ENCODE measurements around the gene LRRC19. TPM values are rescaled to one million over a fixed set of nuclear protein-coding genes. Genes with fewer than 3 reads are reported as not detected.

LRRC19 gene
- total RNA-seq, 4 donors from 2014 or later = not detected

- Histone ChIP-seq H3K36me3 (no peaks in the 10 kb centered on the region), H3K4me3 (peak overlapping the region; percentile 60 to 61), H3K9me3 (no peaks in the 10 kb centered on the region), H3K4me1 (no peaks in the 10 kb centered on the region), H3K27me3 (no peaks in the 10 kb centered on the region), H3K27ac (peak overlapping the region; percentile 90 to 95)
- no peak for TF ChIP-seq POLR2A (IDR thresholded peaks at IDR 0.05)
- no peak for TF ChIP-seq CTCF (IDR thresholded peaks at IDR 0.05)
- intact Hi-C loops (cut with DNase I; ENCODE audit: low total_unique reads) = no loop called here
- DNase-seq = no peak
Measured at GRCh38 chr9:26956860-26957233, 48.6 kb downstream of the LRRC19 start.

GRCh38 chr9:26955921-26956859 lies 49.3 kb downstream of the LRRC19 start, which contains the start of gene IFT74:
IFT74 (plus strand) TSS chr9:26956412; CDS start chr9:26961968, 5,556 bp downstream.
- Histone ChIP-seq H3K4me1 (no peaks in the 10 kb centered on the region), H3K36me3 (no peaks in the 10 kb centered on the region), H3K27me3 (no peaks in the 10 kb centered on the region), H3K9me3 (no peaks in the 10 kb centered on the region), H3K4me3 (peak within 1 kb of the TSS; percentile 60 to 61), H3K27ac (peak within 1 kb of the TSS; percentile 90 to 95)
- no peak for TF ChIP-seq CTCF (IDR thresholded peaks at IDR 0.05)
- peak; percentile 68 to 74 for TF ChIP-seq POLR2A (IDR thresholded peaks at IDR 0.05)
- peak; percentile 96 to 99 for DNase-seq
- intact Hi-C loops (cut with DNase I; ENCODE audit: low total_unique reads) = no loop called here

- H3K27me3 ChIP-seq = no peaks in the 10 kb centered on the region
- TF ChIP-seq POLR2A (IDR thresholded peaks at IDR 0.05) (no peak), CTCF (IDR thresholded peaks at IDR 0.05) (no peak)
- H3K4me1 ChIP-seq = no peaks in the 10 kb centered on the region
- no peaks in the 10 kb centered on the region for H3K9me3 ChIP-seq
- peak overlapping the region; percentile 90 to 95 for H3K27ac ChIP-seq
- intact Hi-C loops (cut with DNase I; ENCODE audit: low total_unique reads) = no loop called here
- no peaks in the 10 kb centered on the region for H3K36me3 ChIP-seq
- peak overlapping the region; percentile 60 to 61 for H3K4me3 ChIP-seq
- DNase-seq = no peak
Measured at GRCh38 chr9:26955222-26955903, 50.1 kb downstream of the LRRC19 start.

- Histone ChIP-seq H3K36me3 (no peaks in the 10 kb centered on the region), H3K4me1 (no peaks in the 10 kb centered on the region), H3K27ac (no peak overlapping the region), H3K4me3 (no peak overlapping the region), H3K9me3 (no peaks in the 10 kb centered on the region), H3K27me3 (no peaks in the 10 kb centered on the region)
- DNase-seq = no peak
- intact Hi-C loops (cut with DNase I; ENCODE audit: low total_unique reads) = no loop called here
- TF ChIP-seq POLR2A (IDR thresholded peaks at IDR 0.05) (no peak), CTCF (IDR thresholded peaks at IDR 0.05) (no peak)
Measured at GRCh38 chr9:26954050-26954508, 51.4 kb downstream of the LRRC19 start.

- no peaks in the 10 kb centered on the region for H3K36me3 ChIP-seq
- no peak overlapping the region for H3K4me3 ChIP-seq
- no peaks in the 10 kb centered on the region for H3K4me1 ChIP-seq
- intact Hi-C loops (cut with DNase I; ENCODE audit: low total_unique reads) = no loop called here
- no peaks in the 10 kb centered on the region for H3K27me3 ChIP-seq
- DNase-seq = no peak
- no peak overlapping the region for H3K27ac ChIP-seq
- no peaks in the 10 kb centered on the region for H3K9me3 ChIP-seq
- TF ChIP-seq POLR2A (IDR thresholded peaks at IDR 0.05) = no peak
- TF ChIP-seq CTCF (IDR thresholded peaks at IDR 0.05) = no peak
Measured at GRCh38 chr9:26951794-26952193, 53.7 kb downstream of the LRRC19 start.
